Calu3 (cell line): Measurements from ENCODE around the gene AZU1. TPM values are rescaled to one million over a fixed set of nuclear protein-coding genes. Genes with fewer than 3 reads are reported as not detected.

ENCODE experiments used
- BruUV-seq: library from RNA; stranded (reverse); fragments of 400-500 nt; replicated peaks from 2 replicates; lab custom pipeline; 2021; lab: Mats Ljungman, UMichigan
- CTCF ChIA-PET: fragments of 300-600 bp; sonication (Branson Sonifier 250); formaldehyde crosslinking; loops from one replicate; lab custom pipeline; 2022; ENCODE audit warnings: antibody characterized with exemption; lab: Charles Lee
- DNase-seq: peaks from one replicate; pipeline ENCODE4 v3.0.0; 2022
- H3K27ac Mint-ChIP-seq: one replicate; pipeline ENCODE4 v1.8.0; 2022; ENCODE audit warnings: mixed read lengths; ENCODE audit not compliant: unreplicated experiment
- H3K27me3 Mint-ChIP-seq: one replicate; pipeline ENCODE4 v1.8.0; 2022; ENCODE audit warnings: mixed read lengths; ENCODE audit not compliant: unreplicated experiment
- H3K36me3 Mint-ChIP-seq: one replicate; pipeline ENCODE4 v1.8.0; 2022; ENCODE audit warnings: mild to moderate bottlenecking, moderate library complexity, mixed read lengths; ENCODE audit not compliant: insufficient read depth, unreplicated experiment
- H3K4me1 Mint-ChIP-seq: one replicate; pipeline ENCODE4 v1.8.0; 2022; ENCODE audit warnings: mild to moderate bottlenecking, low read depth, mixed read lengths; ENCODE audit not compliant: unreplicated experiment
- H3K4me3 Mint-ChIP-seq: one replicate; pipeline ENCODE4 v1.8.0; 2022; ENCODE audit warnings: mild to moderate bottlenecking, low read depth, moderate library complexity, mixed read lengths; ENCODE audit not compliant: unreplicated experiment
- H3K9me3 Mint-ChIP-seq: one replicate; pipeline ENCODE4 v1.8.0; 2022; ENCODE audit warnings: low read depth, mixed read lengths; ENCODE audit not compliant: unreplicated experiment
- intact Hi-C: fragments of 100-400 bp; cut with micrococcal nuclease; formaldehyde crosslinking; loops from one replicate; pipeline ENCODE4 v1.10.0; 2022; ENCODE audit not compliant: unreplicated experiment
- total RNA-seq: library from RNA; stranded (reverse); gene quantifications from 2 replicates; pipeline ENCODE4 v1.2.3, GENCODE V29; 2022
- TF ChIP-seq, protein P1 (sequence below): fragments of 200-600 bp; IDR thresholded peaks from one replicate; pipeline ENCODE4 v1.8.0; 2022; ENCODE audit warnings: antibody characterized with exemption; ENCODE audit not compliant: unreplicated experiment

Gene AZU1
- total RNA-seq, 1 experiment from 2014 or later, result not detected

DNA sequence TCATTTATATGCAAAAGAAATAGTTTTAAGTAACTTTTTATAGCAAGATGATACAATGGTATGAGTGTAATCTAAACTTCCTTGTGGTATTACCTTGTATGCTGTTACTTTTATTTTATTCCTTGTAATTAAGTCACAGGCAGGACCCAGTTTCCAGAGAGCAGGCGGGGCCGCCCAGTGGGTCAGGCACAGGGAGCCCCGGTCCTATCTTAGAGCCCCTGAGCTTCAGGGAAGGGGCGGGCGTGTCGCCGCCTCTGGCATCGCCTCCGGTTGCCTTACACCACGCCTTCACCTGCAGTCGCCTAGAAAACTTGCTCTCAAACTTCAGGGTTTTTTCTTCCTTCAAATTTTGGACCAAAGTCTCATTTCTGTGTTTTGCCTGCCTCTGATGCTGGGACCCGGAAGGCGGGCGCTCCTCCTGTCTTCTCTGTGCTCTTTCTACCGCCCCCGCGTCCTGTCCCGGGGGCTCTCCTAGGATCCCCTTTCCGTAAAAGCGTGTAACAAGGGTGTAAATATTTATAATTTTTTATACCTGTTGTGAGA lies 16.1 kb upstream of the AZU1 start:
- CTCF ChIA-PET, result interaction anchor here (0.6 kb wide), 1 partner anchor 128 kb away, joined by 6 read pairs; no protein-coding TSS in a partner anchor
- BruUV-seq, result TSS peak; percentile 58
- H3K27ac Mint-ChIP-seq, result no peak overlapping the region
- TF ChIP-seq, protein P1, sequence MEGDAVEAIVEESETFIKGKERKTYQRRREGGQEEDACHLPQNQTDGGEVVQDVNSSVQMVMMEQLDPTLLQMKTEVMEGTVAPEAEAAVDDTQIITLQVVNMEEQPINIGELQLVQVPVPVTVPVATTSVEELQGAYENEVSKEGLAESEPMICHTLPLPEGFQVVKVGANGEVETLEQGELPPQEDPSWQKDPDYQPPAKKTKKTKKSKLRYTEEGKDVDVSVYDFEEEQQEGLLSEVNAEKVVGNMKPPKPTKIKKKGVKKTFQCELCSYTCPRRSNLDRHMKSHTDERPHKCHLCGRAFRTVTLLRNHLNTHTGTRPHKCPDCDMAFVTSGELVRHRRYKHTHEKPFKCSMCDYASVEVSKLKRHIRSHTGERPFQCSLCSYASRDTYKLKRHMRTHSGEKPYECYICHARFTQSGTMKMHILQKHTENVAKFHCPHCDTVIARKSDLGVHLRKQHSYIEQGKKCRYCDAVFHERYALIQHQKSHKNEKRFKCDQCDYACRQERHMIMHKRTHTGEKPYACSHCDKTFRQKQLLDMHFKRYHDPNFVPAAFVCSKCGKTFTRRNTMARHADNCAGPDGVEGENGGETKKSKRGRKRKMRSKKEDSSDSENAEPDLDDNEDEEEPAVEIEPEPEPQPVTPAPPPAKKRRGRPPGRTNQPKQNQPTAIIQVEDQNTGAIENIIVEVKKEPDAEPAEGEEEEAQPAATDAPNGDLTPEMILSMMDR, result no peak
- intact Hi-C loops, result no loop called here
- H3K4me3 Mint-ChIP-seq, result no peak overlapping the region
- peaks cover 8% of the 10 kb centered on the region for H3K27me3 Mint-ChIP-seq
- no peaks in the 10 kb centered on the region for H3K4me1 Mint-ChIP-seq
- H3K9me3 Mint-ChIP-seq, result no peaks in the 10 kb centered on the region
- H3K36me3 Mint-ChIP-seq, result peaks cover 75% of the 10 kb centered on the region
- DNase-seq, result no peak

DNA sequence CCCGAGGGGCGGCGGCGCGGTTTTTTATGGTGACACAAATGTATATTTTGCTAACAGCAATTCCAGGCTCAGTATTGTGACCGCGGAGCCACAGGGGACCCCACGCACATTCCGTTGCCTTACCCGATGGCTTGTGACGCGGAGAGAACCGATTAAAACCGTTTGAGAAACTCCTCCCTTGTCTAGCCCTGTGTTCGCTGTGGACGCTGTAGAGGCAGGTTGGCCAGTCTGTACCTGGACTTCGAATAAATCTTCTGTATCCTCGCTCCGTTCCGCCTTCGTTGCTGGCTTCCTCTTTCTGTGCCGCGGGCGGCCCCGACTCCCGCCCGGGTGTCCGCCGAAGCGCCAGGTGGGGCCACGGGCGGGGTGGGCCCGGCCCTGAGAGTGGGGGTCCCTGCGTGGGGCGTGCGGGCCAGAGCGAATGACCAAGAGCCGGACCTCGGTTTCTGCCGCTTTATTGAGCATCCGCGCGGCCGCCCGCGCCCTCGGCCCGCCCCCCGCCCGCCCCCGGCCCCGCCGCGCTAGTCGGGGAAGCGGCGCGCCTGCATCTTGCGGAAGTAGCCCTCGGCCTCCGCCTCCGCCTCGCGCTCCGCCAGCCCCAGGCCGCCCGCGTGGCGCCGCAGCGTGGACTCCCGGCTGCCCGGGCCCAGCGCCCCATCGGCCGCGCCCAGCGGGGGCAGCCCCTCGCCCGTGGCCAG lies 15.4 kb upstream of the AZU1 start:
- no peak for DNase-seq
- intact Hi-C loops, result no loop called here
- Mint-ChIP-seq H3K4me3 (no peak overlapping the region), H3K4me1 (no peaks in the 10 kb centered on the region), H3K27me3 (peaks cover 13% of the 10 kb centered on the region), H3K36me3 (peaks cover 72% of the 10 kb centered on the region), H3K9me3 (no peaks in the 10 kb centered on the region), H3K27ac (no peak overlapping the region)
- TF ChIP-seq, protein P1, result no peak
- CTCF ChIA-PET, result interaction anchor here (0.6 kb wide), 1 partner anchor 128 kb away, joined by 6 read pairs; no protein-coding TSS in a partner anchor
- BruUV-seq, result no TSS peak

DNA sequence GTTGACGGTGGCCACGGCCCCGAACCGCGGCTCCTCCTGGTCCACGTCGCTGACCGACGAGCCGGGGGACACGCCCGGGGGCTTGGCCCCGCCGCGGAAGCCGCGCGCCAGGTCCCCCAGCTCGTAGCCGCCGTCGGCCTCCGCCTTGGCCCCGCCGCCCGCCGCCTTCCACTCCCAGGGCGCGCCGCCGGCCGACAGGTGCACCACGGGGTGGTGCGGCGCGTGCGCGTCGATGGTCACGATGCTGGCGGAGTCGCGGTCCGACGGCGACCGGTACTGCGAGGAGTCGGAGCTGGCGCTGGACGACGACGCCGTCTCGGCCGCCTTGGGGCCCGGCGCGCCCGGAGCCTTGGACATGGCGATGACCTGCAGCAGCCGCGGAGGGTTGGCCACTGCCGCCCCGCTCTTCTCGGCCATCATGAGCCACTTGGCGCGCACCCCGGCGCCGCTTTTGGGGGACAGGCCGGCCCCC lies 14.9 kb upstream of the AZU1 start:
- intact Hi-C loops, result no loop called here
- TF ChIP-seq, protein P1, result no peak
- DNase-seq, result no peak
- no peak overlapping the region for H3K4me3 Mint-ChIP-seq
- H3K36me3 Mint-ChIP-seq, result peaks cover 70% of the 10 kb centered on the region
- no peaks in the 10 kb centered on the region for H3K9me3 Mint-ChIP-seq
- H3K27me3 Mint-ChIP-seq, result peaks cover 13% of the 10 kb centered on the region
- BruUV-seq, result no TSS peak
- CTCF ChIA-PET, result no interaction called here
- no peaks in the 10 kb centered on the region for H3K4me1 Mint-ChIP-seq
- H3K27ac Mint-ChIP-seq, result no peak overlapping the region

DNA sequence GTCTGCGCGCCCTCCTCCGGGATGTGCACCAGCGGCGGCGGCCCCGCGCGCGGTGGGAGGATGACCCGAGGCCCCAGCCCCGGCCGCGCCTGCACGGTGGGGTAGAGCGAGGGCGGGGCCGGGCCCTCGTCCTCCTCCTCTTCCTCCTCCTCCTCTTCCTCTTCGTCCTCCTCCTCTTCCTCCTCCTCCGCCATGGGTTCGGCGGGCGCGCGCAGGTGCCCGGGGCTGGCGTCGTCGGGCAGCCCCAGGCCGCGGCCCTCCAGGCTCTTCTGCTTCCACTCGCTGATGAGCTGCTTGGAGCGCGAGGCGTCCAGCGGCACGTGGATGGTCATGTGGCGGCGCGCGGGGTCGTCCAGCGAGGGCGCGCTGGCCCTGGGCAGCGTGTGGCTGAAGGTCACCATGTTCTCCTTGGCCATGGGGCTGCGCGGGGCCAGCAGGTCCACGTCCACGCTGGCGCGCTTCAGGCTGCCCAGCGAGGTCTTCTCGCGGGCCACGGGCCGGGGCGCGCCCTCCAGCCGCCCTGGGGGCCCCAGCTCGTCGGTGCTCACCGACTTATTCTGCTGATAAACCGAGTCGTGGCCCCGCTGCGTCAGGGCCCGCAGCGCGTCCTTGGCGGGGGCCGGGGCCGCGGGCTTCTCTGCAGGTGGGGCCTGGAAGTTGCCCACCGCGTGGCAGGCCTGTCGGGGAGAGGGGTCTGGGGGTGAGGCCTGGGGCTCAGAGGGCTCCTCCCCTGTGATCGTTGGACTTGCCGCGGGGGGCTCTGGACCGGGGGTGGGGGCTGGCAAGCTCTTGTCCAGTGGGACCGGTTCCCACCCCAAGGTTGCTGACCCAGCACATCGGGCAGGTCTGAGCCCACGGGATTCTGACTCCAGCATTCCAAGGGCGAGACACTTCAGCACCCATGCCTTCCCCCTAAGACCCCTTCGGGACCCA lies 14.2 kb upstream of the AZU1 start:
- intact Hi-C loops, result no loop called here
- no peak overlapping the region for H3K4me3 Mint-ChIP-seq
- peaks cover 65% of the 10 kb centered on the region for H3K36me3 Mint-ChIP-seq
- DNase-seq, result no peak
- H3K4me1 Mint-ChIP-seq, result no peaks in the 10 kb centered on the region
- TF ChIP-seq, protein P1, result no peak
- H3K27me3 Mint-ChIP-seq, result peaks cover 13% of the 10 kb centered on the region
- no peak overlapping the region for H3K27ac Mint-ChIP-seq
- CTCF ChIA-PET, result no interaction called here
- no peaks in the 10 kb centered on the region for H3K9me3 Mint-ChIP-seq
- BruUV-seq, result no TSS peak
